Measurements from ENCODE around the gene PHRF1. TPM values are rescaled to one million over a fixed set of nuclear protein-coding genes. Genes with fewer than 3 reads are reported as not detected.
A peak's percentile ranks its signal among the peaks of the same experiment; 100 is the strongest.

The PHRF1 gene
- total and polyA plus RNA-seq, 4 experiments from 2014 or later, result 0.93 to 54.5 (median 33.1) TPM

DNA sequence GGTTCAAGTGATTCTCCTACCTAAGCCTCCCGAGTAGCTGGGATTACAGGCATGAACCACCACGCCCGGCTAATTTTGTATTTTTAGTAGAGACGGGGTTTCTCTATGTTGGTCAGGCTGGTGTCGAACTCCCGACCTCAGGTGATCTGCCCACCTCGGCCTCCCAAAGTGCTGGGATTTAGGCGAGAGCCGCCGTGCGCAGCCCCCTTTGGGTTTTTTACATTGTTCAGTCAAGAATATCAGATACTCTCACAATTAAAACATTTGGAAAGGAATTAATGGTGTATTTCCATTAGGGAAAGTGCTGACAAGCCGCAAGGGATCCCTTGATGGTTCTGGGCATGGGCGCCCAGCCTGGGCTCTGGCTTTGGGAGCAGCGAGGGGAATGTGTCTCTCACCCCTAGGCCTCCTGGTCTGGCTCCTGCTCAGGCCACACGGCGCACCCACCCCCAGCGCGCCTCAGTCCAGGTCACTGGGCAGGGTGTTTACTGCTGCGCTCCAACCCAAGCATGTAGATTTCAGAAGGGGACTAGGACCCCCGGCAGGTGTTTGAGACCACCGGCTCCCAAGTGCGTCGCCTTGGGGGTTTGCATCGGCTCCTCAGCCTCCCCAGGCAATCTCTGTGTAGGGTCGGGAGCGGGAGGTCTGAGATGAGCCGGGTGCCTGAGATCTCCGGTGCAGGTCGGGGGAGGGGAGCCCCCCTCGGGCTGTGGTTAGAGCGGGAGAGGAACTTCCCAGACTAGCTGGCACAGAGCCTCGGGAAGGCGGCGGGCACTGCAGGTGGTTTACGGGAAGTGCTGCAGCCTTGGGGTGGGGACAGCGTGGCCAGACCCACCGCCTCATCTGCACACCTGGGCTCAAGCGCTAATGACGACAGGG, 40.3 kb downstream of the PHRF1 start:
- H3K4me1 Mint-ChIP-seq, result peaks cover 6 to 35% (median 20%) of the 10 kb centered on the region in 4 donors
- no peaks in the 10 kb centered on the region for H3K27me3 ChIP-seq (ENCODE audit: insufficient read depth, low read length)
- peak overlapping the region; percentile 41 to 96 (median 90) for H3K27ac Mint-ChIP-seq
- H3K36me3 ChIP-seq (ENCODE audit: insufficient read depth, low read length), result peaks cover 15% of the 10 kb centered on the region
- CTCF ChIA-PET (ENCODE audit: partially characterized antibody), result no interaction called here
- peak overlapping the region; percentile 90 to 96 (median 93) for H3K4me3 Mint-ChIP-seq
- H3K27me3 Mint-ChIP-seq, result no peaks in the 10 kb centered on the region
- intact Hi-C loops (cut with micrococcal nuclease), result loop anchor here (5.0 kb wide), 1 partner anchor 191 kb away; the partner anchor contains the start of genes PIDD1 and RPLP2
- H3K4me3 ChIP-seq (ENCODE audit: low read length in 2 of 2), result peak overlapping the region in 1 of 2 donors; percentile 80
- H3K9me3 ChIP-seq (ENCODE audit: control insufficient read depth in 1 of 2, low read length in 2 of 2), result no peaks in the 10 kb centered on the region
- POLR2A ChIA-PET (ENCODE audit: partially characterized antibody), result interaction anchor here (0.6 to 1.5 kb wide), 9 partner anchors 10 to 80 kb away, joined by 3 to 13 read pairs (median 4); partner anchors contain the start of genes DEAF1, LMNTD2, PHRF1 and RASSF7
- peak in 1 of 5 donors; percentile 37 for DNase-seq
- peak overlapping the region; percentile 96 for H3K27ac ChIP-seq (ENCODE audit: low read depth, low read length)
- H3K4me1 ChIP-seq (ENCODE audit: insufficient read depth, low read length), result peaks cover 29% of the 10 kb centered on the region
- H3K9me3 Mint-ChIP-seq, result peaks cover 0 to 4% (median 0%) of the 10 kb centered on the region in 8 donors
- H3K36me3 Mint-ChIP-seq, result peaks cover 4 to 15% of the 10 kb centered on the region in 2 donors

DNA sequence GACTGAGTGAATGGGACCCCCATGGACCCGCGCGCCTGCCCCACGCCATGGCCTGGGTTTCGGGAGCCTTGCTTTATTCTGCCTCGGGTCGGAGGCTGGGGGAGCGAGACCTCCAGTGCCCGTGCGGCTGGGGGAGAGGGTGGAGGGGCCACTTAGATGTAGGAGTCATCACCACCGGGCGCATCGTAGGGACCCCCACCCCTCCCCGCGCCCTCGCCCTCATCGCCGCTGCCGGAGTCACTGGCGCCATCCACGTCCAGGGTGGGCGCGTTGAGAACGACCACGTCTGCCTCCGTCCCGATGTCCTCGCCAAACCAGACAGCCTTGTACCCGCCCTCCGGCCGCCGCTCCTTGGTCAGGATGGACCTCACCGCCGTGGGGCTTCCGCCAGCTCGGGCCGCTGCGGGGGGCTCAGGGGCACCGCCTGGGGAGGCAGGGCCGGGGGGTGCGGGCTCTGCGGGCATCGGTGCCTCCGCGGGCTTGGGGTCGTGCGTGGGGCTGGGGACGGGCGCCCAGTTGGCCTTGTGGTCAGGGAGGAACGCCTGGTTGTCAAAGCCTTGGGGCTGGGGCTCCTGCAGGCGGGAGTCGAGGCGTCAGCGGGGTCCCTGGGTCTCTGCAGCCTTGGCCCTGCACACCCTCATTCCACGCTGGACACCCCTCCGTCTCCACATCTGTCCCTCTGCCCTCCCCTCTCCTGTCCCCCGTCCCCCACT, 41.1 kb downstream of the PHRF1 start:
- no peak overlapping the region for H3K4me3 Mint-ChIP-seq
- peak overlapping the region in 1 of 7 donors; percentile 90 for H3K27ac Mint-ChIP-seq
- POLR2A ChIA-PET (ENCODE audit: partially characterized antibody), result no interaction called here
- peak in 1 of 5 donors; percentile 42 for DNase-seq
- intact Hi-C loops (cut with micrococcal nuclease), result loop anchor here (5.0 kb wide), 1 partner anchor 190 kb away; the partner anchor contains the start of genes PIDD1 and RPLP2
- CTCF ChIA-PET (ENCODE audit: partially characterized antibody), result no interaction called here
- no peaks in the 10 kb centered on the region for H3K27me3 Mint-ChIP-seq
- H3K27ac ChIP-seq (ENCODE audit: low read depth, low read length), result no peak overlapping the region
- H3K9me3 Mint-ChIP-seq, result peaks cover 0 to 4% (median 0%) of the 10 kb centered on the region in 8 donors
- peaks cover 8% of the 10 kb centered on the region for H3K36me3 ChIP-seq (ENCODE audit: insufficient read depth, low read length)
- peaks cover 29% of the 10 kb centered on the region for H3K4me1 ChIP-seq (ENCODE audit: insufficient read depth, low read length)
- no peaks in the 10 kb centered on the region for H3K27me3 ChIP-seq (ENCODE audit: insufficient read depth, low read length)
- no peak overlapping the region for H3K4me3 ChIP-seq (ENCODE audit: low read length in 2 of 2)
- H3K9me3 ChIP-seq (ENCODE audit: control insufficient read depth in 1 of 2, low read length in 2 of 2), result no peaks in the 10 kb centered on the region
- H3K36me3 Mint-ChIP-seq, result peaks cover 0 to 7% of the 10 kb centered on the region in 2 donors
- H3K4me1 Mint-ChIP-seq, result peaks cover 4 to 31% (median 16%) of the 10 kb centered on the region in 4 donors

DNA sequence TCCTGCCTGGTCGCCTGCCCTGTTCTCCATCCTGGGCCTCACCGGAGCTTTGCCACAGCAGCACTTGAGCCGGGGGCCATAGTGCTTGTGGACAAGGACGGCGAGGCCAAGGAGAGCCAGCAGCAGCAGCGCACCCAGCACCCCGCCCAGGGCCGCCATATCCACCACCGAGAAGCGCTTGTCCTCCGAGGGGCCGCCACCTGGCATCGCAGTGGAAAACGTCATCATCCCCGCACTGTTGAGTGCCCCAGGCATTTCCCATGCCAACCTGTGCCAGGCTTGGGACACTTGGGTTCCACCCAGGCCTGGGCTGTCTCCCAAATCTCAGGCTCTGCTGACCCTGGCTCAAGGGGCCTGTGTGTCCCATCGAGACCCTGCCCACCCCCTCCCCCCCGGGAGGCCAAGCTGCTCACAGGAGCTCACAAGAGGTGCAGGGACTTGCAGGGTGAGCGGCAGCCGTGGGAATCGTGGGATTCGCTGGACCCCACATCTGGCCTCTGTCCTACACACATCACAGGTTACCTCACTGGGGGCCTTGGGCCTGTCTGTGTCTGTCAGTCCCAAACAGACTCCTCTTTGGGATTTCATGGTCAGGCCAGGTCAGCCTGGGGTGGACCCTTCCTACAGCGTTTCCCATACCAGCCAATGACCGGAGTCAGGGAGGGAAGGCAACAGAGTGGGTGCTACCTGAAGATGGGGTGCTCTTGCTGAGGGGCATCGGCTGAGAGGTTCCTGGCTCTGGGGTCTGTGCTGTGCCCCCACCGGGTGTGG, 41.8 kb downstream of the PHRF1 start:
- intact Hi-C loops (cut with micrococcal nuclease), result loop anchor here (5.0 kb wide), 1 partner anchor 189 kb away; the partner anchor contains the start of genes PIDD1 and RPLP2
- no peak overlapping the region for H3K4me3 Mint-ChIP-seq
- no peaks in the 10 kb centered on the region for H3K9me3 ChIP-seq (ENCODE audit: control insufficient read depth in 1 of 2, low read length in 2 of 2)
- H3K9me3 Mint-ChIP-seq, result peaks cover 0 to 4% (median 0%) of the 10 kb centered on the region in 8 donors
- peaks cover under 1% of the 10 kb centered on the region for H3K36me3 ChIP-seq (ENCODE audit: insufficient read depth, low read length)
- peak in 1 of 5 donors; percentile 37 for DNase-seq
- CTCF ChIA-PET (ENCODE audit: partially characterized antibody), result no interaction called here
- H3K4me1 Mint-ChIP-seq, result peaks cover 4 to 29% (median 15%) of the 10 kb centered on the region in 4 donors
- no peak overlapping the region for H3K27ac ChIP-seq (ENCODE audit: low read depth, low read length)
- peak overlapping the region in 1 of 7 donors; percentile 42 for H3K27ac Mint-ChIP-seq
- no peaks in the 10 kb centered on the region for H3K27me3 Mint-ChIP-seq
- POLR2A ChIA-PET (ENCODE audit: partially characterized antibody), result no interaction called here
- H3K4me3 ChIP-seq (ENCODE audit: low read length in 2 of 2), result no peak overlapping the region
- peaks cover 0 to 5% of the 10 kb centered on the region in 2 donors for H3K36me3 Mint-ChIP-seq
- H3K27me3 ChIP-seq (ENCODE audit: insufficient read depth, low read length), result no peaks in the 10 kb centered on the region
- peaks cover 26% of the 10 kb centered on the region for H3K4me1 ChIP-seq (ENCODE audit: insufficient read depth, low read length)

DNA sequence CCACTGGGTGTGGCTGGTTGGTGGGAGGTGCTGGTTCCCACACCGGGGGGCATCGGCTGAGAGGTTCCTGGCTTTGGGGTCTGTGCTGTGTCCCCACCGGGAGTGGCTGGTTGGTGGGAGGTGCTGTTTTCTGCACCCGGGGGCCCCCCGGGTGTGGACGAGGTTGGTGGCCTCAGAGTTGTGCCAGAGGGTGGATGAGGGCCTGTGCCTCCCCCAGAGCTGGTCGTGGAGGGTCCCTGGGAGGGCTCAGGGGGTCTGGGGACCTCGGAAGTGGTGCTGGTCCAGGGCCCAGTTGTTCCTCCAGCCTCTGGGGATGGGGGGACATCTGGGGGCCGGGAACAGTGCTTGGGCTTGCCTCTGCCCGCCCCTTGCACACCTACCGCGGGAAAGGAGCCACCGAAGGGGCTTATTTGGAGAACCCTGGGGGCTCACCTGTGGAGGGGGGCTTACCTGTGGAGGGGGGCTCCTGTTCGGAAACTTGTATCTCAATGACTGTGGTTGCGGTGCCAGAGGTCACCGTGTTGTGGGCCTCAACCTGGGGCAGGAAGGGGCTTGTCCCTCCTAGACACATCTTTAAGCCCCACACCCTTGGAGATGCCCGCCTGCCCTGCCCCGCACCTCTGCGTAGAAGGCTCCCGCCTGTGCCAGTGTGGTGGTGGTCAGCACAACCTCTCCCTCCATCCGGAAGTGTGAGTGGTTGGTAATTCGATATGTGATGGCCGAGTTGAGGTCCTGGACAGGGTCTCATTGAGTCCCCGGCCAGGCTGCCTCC, 42.8 kb downstream of the PHRF1 start:
- DNase-seq, result peak in 1 of 5 donors; percentile 37
- Histone ChIP-seq H3K27me3 (ENCODE audit: insufficient read depth, low read length) (no peaks in the 10 kb centered on the region), H3K27ac (ENCODE audit: low read depth, low read length) (no peak overlapping the region), H3K36me3 (ENCODE audit: insufficient read depth, low read length) (no peaks in the 10 kb centered on the region), H3K9me3 (ENCODE audit: control insufficient read depth in 1 of 2, low read length in 2 of 2) (no peaks in the 10 kb centered on the region), H3K4me3 (ENCODE audit: low read length in 2 of 2) (no peak overlapping the region), H3K4me1 (ENCODE audit: insufficient read depth, low read length) (peaks cover 18% of the 10 kb centered on the region)
- Mint-ChIP-seq H3K36me3 (peaks cover 0 to 6% of the 10 kb centered on the region in 2 donors), H3K4me3 (no peak overlapping the region), H3K27ac (no peak overlapping the region), H3K9me3 (peaks cover 0 to 4% (median 0%) of the 10 kb centered on the region in 8 donors), H3K4me1 (peaks cover 2 to 20% (median 11%) of the 10 kb centered on the region in 4 donors), H3K27me3 (peaks cover 0 to 5% of the 10 kb centered on the region in 2 donors)
- CTCF ChIA-PET (ENCODE audit: partially characterized antibody), result no interaction called here
- POLR2A ChIA-PET (ENCODE audit: partially characterized antibody), result no interaction called here
- intact Hi-C loops (cut with micrococcal nuclease), result loop anchor here (5.0 kb wide), 1 partner anchor 188 kb away; the partner anchor contains the start of genes PIDD1 and RPLP2

DNA sequence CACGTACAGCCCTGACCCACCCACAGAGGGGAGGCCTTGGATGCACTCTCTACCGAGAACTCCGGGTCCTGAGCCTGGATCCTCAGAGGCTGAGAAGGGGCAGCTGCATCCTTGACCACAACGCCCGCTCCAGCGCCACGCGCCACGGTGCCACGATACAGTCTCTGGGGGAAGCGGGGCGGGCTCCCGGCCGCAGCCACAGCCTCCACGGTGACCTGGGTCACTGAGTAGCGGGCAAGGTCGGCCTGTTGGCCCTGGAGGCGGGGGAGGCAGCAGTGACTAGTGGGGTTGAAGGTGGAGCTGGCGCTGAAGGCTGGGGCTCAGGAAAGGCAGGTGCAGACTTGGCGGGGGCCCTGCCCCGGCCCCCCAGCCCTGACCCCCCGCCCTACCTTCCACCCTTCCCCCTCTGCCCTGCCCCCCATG, 43.4 kb downstream of the PHRF1 start:
- peak overlapping the region in 1 of 7 donors; percentile 50 for H3K27ac Mint-ChIP-seq
- H3K27me3 Mint-ChIP-seq, result peaks cover 0 to 5% of the 10 kb centered on the region in 2 donors
- peaks cover 0 to 4% (median 0%) of the 10 kb centered on the region in 8 donors for H3K9me3 Mint-ChIP-seq
- peaks cover under 1 to 14% (median 7%) of the 10 kb centered on the region in 4 donors for H3K4me1 Mint-ChIP-seq
- Histone ChIP-seq H3K27ac (ENCODE audit: low read depth, low read length) (no peak overlapping the region), H3K27me3 (ENCODE audit: insufficient read depth, low read length) (no peaks in the 10 kb centered on the region), H3K36me3 (ENCODE audit: insufficient read depth, low read length) (no peaks in the 10 kb centered on the region), H3K4me3 (ENCODE audit: low read length in 2 of 2) (no peak overlapping the region), H3K4me1 (ENCODE audit: insufficient read depth, low read length) (peaks cover 12% of the 10 kb centered on the region), H3K9me3 (ENCODE audit: control insufficient read depth in 1 of 2, low read length in 2 of 2) (no peaks in the 10 kb centered on the region)
- POLR2A ChIA-PET (ENCODE audit: partially characterized antibody), result no interaction called here
- intact Hi-C loops (cut with micrococcal nuclease), result loop anchor here (5.0 kb wide), 1 partner anchor 188 kb away; the partner anchor contains the start of genes PIDD1 and RPLP2
- no peak overlapping the region for H3K4me3 Mint-ChIP-seq
- DNase-seq, result no peak
- CTCF ChIA-PET (ENCODE audit: partially characterized antibody), result no interaction called here
- peaks cover 0 to 6% of the 10 kb centered on the region in 2 donors for H3K36me3 Mint-ChIP-seq

DNA sequence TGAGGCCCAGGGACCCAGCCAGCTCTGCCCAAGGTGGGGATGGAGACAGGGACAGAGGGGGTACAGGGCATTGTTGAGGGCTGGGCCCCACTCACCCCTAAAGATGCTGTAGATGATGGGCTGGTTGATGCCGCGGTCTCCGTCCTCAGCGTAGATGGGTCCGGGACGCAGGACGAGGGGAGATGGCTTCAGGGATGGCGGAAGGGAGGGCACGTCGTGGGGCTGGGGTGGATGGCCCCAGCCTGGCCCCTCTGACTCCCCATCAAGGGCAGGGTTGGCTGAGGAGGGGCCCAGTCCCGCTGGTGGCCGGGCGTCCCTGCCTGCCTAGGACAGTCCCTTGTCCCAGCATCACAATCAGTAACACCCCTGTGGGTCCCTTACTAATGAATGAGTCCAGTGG, 43.9 kb downstream of the PHRF1 start:
- H3K27ac ChIP-seq (ENCODE audit: low read depth, low read length), result no peak overlapping the region
- Mint-ChIP-seq H3K4me1 (peaks cover 0 to 13% (median 7%) of the 10 kb centered on the region in 4 donors), H3K27me3 (peaks cover 0 to 5% of the 10 kb centered on the region in 2 donors), H3K9me3 (peaks cover 0 to 4% (median 0%) of the 10 kb centered on the region in 8 donors), H3K4me3 (no peak overlapping the region), H3K27ac (peak overlapping the region in 1 of 7 donors; percentile 50), H3K36me3 (peaks cover 0 to 6% of the 10 kb centered on the region in 2 donors)
- no peaks in the 10 kb centered on the region for H3K27me3 ChIP-seq (ENCODE audit: insufficient read depth, low read length)
- no peak overlapping the region for H3K4me3 ChIP-seq (ENCODE audit: low read length in 2 of 2)
- ChIA-PET POLR2A (ENCODE audit: partially characterized antibody) (no interaction called here), CTCF (ENCODE audit: partially characterized antibody) (no interaction called here)
- intact Hi-C loops (cut with micrococcal nuclease), result no loop called here
- H3K36me3 ChIP-seq (ENCODE audit: insufficient read depth, low read length), result no peaks in the 10 kb centered on the region
- H3K9me3 ChIP-seq (ENCODE audit: control insufficient read depth in 1 of 2, low read length in 2 of 2), result no peaks in the 10 kb centered on the region
- peak in 1 of 5 donors; percentile 12 for DNase-seq
- peaks cover 6% of the 10 kb centered on the region for H3K4me1 ChIP-seq (ENCODE audit: insufficient read depth, low read length)
